GM12891 (cell line): ENCODE results near the gene EPS8L2.

Experiments used
- DNase-seq: peaks from one replicate; pipeline ENCODE4 v3.0.0; 2011; ENCODE audit warnings: low spot score; ENCODE audit not compliant: insufficient read length
- FAIRE-seq: peaks from 2 replicates; lab custom pipeline; 2011; peaks lifted over from hg19 to GRCh38; lab: Jason Lieb, UNC
- PAX5 ChIP-seq: IDR thresholded peaks from 2 replicates; pipeline ENCODE4 v1.6.1; 2011; ENCODE audit warnings: low read length, moderate library complexity, mild to moderate bottlenecking; ENCODE audit not compliant: insufficient read depth, severe bottlenecking
- POLR2A ChIP-seq: IDR thresholded peaks from 2 replicates; pipeline ENCODE4 v1.6.1; 2011; ENCODE audit warnings: low read depth, low read length, control low read depth
- POLR2AphosphoS5 ChIP-seq: IDR thresholded peaks from 2 replicates; pipeline ENCODE4 v1.6.1; 2011; ENCODE audit warnings: low read depth, low read length, control low read depth
- POU2F2 ChIP-seq: IDR thresholded peaks from 2 replicates; pipeline ENCODE4 v1.6.1; 2011; ENCODE audit warnings: low read depth, mild to moderate bottlenecking, control low read depth, low read length, moderate library complexity
- SPI1 ChIP-seq: IDR thresholded peaks from 2 replicates; pipeline ENCODE4 v1.6.1; 2011; ENCODE audit warnings: low read depth, low read length, control low read depth
- TAF1 ChIP-seq: IDR thresholded peaks from 2 replicates; pipeline ENCODE4 v1.6.1; 2011; ENCODE audit warnings: low read depth, low read length, control low read depth

The EPS8L2 gene

DNA sequence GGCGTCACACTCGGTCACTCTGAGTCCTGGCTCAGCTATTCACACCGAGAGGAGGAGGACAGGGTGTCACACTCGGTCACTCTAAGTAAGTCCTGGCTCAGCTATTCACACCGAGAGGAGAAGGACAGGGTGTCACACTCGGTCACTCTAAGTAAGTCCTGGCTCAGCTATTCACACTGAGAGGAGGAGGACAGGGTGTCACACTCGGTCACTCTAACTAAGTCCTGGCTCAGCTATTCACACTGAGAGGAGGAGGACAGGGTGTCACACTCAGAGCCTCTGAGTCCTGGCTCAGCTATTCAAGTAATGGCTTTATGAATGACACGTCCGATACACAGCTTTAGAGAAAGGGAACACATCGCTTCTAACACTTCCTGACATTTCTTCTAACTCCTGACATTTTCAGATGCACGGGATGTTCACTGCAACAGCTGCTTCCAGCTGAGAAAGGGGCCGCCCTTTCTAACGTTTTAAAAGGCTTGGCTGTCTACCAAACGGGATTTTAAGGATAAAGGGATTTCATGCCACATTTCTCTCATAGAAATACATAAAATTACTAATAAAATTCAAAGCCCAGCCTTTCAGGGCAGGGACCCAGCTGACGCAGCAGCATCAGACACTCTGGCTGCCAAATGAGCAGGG, 40.8 kb upstream of the EPS8L2 start:
- DNase-seq = no peak
- TF ChIP-seq POLR2AphosphoS5 (no peak), SPI1 (no peak), POU2F2 (no peak), TAF1 (no peak), PAX5 (no peak), POLR2A (no peak)
- no peak for FAIRE-seq

GRCh38 chr11:665704-666281, 40.2 kb upstream of the EPS8L2 start:
- no peak for TF ChIP-seq POU2F2
- no peak for TF ChIP-seq POLR2AphosphoS5
- no peak for TF ChIP-seq PAX5
- TF ChIP-seq SPI1 = no peak
- no peak for TF ChIP-seq POLR2A
- TF ChIP-seq TAF1 = no peak
- DNase-seq (no peak), FAIRE-seq (no peak)

GRCh38 chr11:673866-674265, 32.2 kb upstream of the EPS8L2 start:
- TF ChIP-seq TAF1 (no peak), POU2F2 (no peak), POLR2AphosphoS5 (no peak), POLR2A (no peak), PAX5 (no peak), SPI1 (no peak)
- FAIRE-seq = no peak

DNA sequence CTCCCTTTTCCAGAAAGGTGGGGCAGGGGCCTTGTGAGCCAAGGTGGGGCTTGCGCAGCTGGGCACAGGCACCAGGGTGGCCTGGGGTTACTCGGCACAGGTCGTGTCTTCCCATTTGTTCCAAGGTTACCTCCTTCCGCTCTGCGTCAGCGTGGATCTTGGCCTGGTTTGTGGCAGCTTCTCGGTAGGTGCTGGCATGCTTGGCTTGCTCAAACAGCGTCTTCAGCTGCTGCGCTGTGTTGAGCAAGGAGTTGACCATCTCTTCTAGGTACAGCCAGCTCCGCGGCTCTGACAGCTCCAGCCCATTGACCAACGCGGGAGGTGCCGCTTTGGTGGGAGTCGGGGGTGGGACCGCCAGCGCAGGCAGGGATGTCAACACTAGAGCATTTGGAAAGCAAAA, 31.6 kb upstream of the EPS8L2 start:
- no peak for FAIRE-seq
- DNase-seq = no peak
- TF ChIP-seq POU2F2 = no peak
- TF ChIP-seq SPI1 = no peak
- TF ChIP-seq TAF1 = no peak
- TF ChIP-seq POLR2A = no peak
- no peak for TF ChIP-seq POLR2AphosphoS5
- TF ChIP-seq PAX5 = no peak

More at GRCh38 chr11:673866-674265, 32.2 kb upstream of the EPS8L2 start:
- DNase-seq = no peak

GRCh38 chr11:678297-678696, 27.7 kb upstream of the EPS8L2 start:
- FAIRE-seq (no peak), DNase-seq (no peak)
- TF ChIP-seq POU2F2 (no peak), POLR2A (no peak), TAF1 (no peak), PAX5 (no peak), SPI1 (no peak)

DNA sequence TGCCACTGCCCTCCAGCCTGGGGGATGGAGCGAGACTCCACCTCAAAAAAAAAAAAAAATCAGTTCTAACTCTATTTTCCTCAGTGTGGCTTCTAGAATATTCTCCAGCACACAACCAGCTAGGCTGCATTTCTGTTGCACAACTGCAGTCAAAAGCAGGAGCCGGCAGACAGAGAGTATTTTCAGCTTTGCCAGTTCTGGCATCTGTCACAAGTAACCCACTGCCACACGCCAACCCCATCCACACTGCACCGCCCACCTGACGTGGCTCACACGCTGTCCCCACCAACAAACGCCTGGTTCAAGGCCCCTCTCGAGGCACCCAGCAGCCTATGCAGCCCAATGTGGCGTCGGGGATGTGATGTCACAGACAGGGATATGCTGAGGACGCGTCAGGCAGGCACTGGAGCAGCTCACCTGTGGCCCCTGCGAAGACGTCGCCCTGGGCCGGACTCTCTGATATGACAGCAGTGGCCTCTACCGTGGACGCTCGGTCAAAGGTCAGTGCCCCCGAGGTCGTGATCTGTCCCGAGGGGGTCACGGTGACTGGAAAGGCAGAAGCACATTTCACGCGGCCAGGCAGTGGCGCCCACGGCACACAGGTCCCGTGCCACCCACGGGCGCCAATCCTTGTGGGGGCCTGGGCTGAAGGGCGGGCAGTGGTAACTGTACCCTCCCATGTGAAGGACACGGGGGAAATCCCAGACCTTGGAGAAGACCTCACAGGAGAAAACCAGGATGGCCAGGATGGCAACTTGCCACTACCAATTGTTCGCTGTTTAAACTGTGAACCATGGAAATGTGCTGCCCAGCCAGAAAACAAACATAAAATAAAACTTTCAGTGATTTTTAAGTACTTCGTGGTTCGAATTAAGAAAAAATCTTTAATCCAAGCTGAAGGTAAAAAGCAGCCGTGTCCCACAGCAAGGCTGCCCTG, 26.5 kb upstream of the EPS8L2 start:
- FAIRE-seq (no peak), DNase-seq (no peak)
- TF ChIP-seq TAF1 (no peak), SPI1 (no peak), PAX5 (no peak), POU2F2 (no peak), POLR2A (no peak), POLR2AphosphoS5 (no peak)

DNA sequence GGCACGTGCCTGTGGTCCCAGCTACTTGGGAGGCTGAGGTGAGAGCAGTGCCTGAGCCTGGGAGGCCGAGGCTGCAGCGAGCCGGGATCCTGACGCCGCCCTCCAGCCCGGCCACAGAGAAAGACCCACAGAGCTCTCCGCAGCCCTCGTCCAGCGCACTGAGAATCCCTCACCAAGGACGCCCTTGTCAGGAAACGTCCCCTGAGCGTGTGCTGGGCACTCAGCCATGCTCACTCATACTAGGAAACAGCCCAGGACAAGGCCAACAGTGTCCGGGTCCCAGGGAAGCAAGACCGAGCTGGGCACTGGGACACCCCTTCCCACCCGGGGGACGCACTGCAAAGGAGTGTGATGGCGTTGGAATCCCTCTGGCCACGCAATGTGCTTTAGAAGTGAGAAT, 25.6 kb upstream of the EPS8L2 start:
- DNase-seq (no peak), FAIRE-seq (no peak)
- no peak for TF ChIP-seq POU2F2
- no peak for TF ChIP-seq SPI1
- no peak for TF ChIP-seq PAX5
- no peak for TF ChIP-seq TAF1
- no peak for TF ChIP-seq POLR2AphosphoS5
- TF ChIP-seq POLR2A = no peak

GRCh38 chr11:680970-681369, 25.1 kb upstream of the EPS8L2 start:
- TF ChIP-seq POLR2AphosphoS5 (no peak), POU2F2 (no peak), PAX5 (no peak), TAF1 (no peak), POLR2A (no peak), SPI1 (no peak)
- FAIRE-seq (no peak), DNase-seq (no peak)
